NT2/D1 (cell line): ENCODE results near the gene PPHLN1.
"Not testable (repeated sequence)": the region's sequence is repeated elsewhere in the genome, so short reads cannot be mapped to it uniquely, and the experiment has no call there.

ENCODE experiments used
- DNase-seq: peaks from one replicate; pipeline ENCODE4 v3.0.0-alpha.2; 2011; ENCODE audit warnings: low read depth, low spot score
- H3K27me3 ChIP-seq: 2 replicates; pipeline ENCODE4 v1.6.0; 2011; ENCODE audit warnings: mild to moderate bottlenecking; ENCODE audit not compliant: insufficient read length, insufficient read depth
- H3K36me3 ChIP-seq: 2 replicates; pipeline ENCODE4 v1.6.1; 2011; ENCODE audit warnings: mild to moderate bottlenecking, low read length, mixed read lengths; ENCODE audit not compliant: insufficient read depth, insufficient read length
- H3K4me1 ChIP-seq: 2 replicates; pipeline ENCODE4 v1.5.1; 2011; ENCODE audit not compliant: insufficient read depth, insufficient read length
- H3K4me3 ChIP-seq: 2 replicates; pipeline ENCODE4 v1.5.1; 2011; ENCODE audit warnings: low read depth; ENCODE audit not compliant: insufficient read length
- H3K9ac ChIP-seq: 2 replicates; pipeline ENCODE4 v1.6.0; 2011; ENCODE audit warnings: low read depth; ENCODE audit not compliant: insufficient read length
- H3K9me3 ChIP-seq: 2 replicates; pipeline ENCODE4 v1.5.1; 2011; ENCODE audit warnings: mild to moderate bottlenecking, low read length; ENCODE audit not compliant: insufficient read depth
- SUZ12 ChIP-seq: IDR thresholded peaks from 2 replicates; pipeline ENCODE4 v1.6.1; 2011; ENCODE audit not compliant: insufficient read length, insufficient read depth; ENCODE audit errors: extremely low read depth
- YY1 ChIP-seq: IDR thresholded peaks from 2 replicates; pipeline ENCODE4 v1.6.1; 2011; ENCODE audit not compliant: insufficient read length, insufficient read depth
- ZNF274 ChIP-seq: IDR thresholded peaks from 2 replicates; pipeline ENCODE4 v1.6.1; 2011; ENCODE audit warnings: mild to moderate bottlenecking, low read depth, low read length

The PPHLN1 gene

GRCh38 chr12:42372154-42372791 lies 46.3 kb downstream of the PPHLN1 start:
- Histone ChIP-seq H3K27me3 (no peaks in the 10 kb centered on the region), H3K9ac (no peak overlapping the region), H3K36me3 (peaks cover 22% of the 10 kb centered on the region), H3K9me3 (no peaks in the 10 kb centered on the region), H3K4me1 (no peaks in the 10 kb centered on the region), H3K4me3 (no peak overlapping the region)
- peak; percentile 51 for DNase-seq
- no peak for TF ChIP-seq SUZ12
- TF ChIP-seq YY1 = no peak
- TF ChIP-seq ZNF274 = no peak

GRCh38 chr12:42373669-42374068 lies 47.7 kb downstream of the PPHLN1 start:
- Histone ChIP-seq H3K4me3 (no peak overlapping the region), H3K4me1 (no peaks in the 10 kb centered on the region), H3K9me3 (no peaks in the 10 kb centered on the region), H3K9ac (no peak overlapping the region), H3K27me3 (no peaks in the 10 kb centered on the region), H3K36me3 (peaks cover 22% of the 10 kb centered on the region)
- TF ChIP-seq ZNF274 (no peak), SUZ12 (no peak), YY1 (no peak)
- no peak for DNase-seq

GRCh38 chr12:42380733-42381132 lies 54.8 kb downstream of the PPHLN1 start:
- no peak for TF ChIP-seq ZNF274
- no peak for TF ChIP-seq SUZ12
- TF ChIP-seq YY1 = no peak
- H3K36me3 ChIP-seq = peaks cover 16% of the 10 kb centered on the region

GRCh38 chr12:42382013-42382696 lies 56.2 kb downstream of the PPHLN1 start:
- no peak overlapping the region for H3K9ac ChIP-seq
- H3K27me3 ChIP-seq = no peaks in the 10 kb centered on the region
- peaks cover 8% of the 10 kb centered on the region for H3K36me3 ChIP-seq
- H3K4me3 ChIP-seq = no peak overlapping the region
- no peaks in the 10 kb centered on the region for H3K9me3 ChIP-seq
- no peak for TF ChIP-seq ZNF274
- H3K4me1 ChIP-seq = no peaks in the 10 kb centered on the region
- no peak for DNase-seq

More at GRCh38 chr12:42380733-42381132, 54.8 kb downstream of the PPHLN1 start:
- Histone ChIP-seq H3K9me3 (no peaks in the 10 kb centered on the region), H3K27me3 (no peaks in the 10 kb centered on the region), H3K4me3 (no peak overlapping the region), H3K4me1 (no peaks in the 10 kb centered on the region), H3K9ac (no peak overlapping the region)
- DNase-seq = no peak

GRCh38 chr12:42385326-42385841 lies 59.4 kb downstream of the PPHLN1 start:
- Histone ChIP-seq H3K9ac (no peak overlapping the region), H3K36me3 (peaks cover 22% of the 10 kb centered on the region), H3K27me3 (no peaks in the 10 kb centered on the region), H3K4me1 (no peaks in the 10 kb centered on the region), H3K4me3 (no peak overlapping the region), H3K9me3 (no peaks in the 10 kb centered on the region)
- DNase-seq = no peak
- TF ChIP-seq ZNF274 = no peak
- no peak for TF ChIP-seq SUZ12
- no peak for TF ChIP-seq YY1

GRCh38 chr12:42386308-42386707 lies 60.3 kb downstream of the PPHLN1 start:
- no peak for DNase-seq
- H3K9ac ChIP-seq = no peak overlapping the region
- no peaks in the 10 kb centered on the region for H3K4me1 ChIP-seq
- no peak overlapping the region for H3K4me3 ChIP-seq
- TF ChIP-seq YY1 = no peak
- TF ChIP-seq ZNF274 = no peak
- no peak for TF ChIP-seq SUZ12
- no peaks in the 10 kb centered on the region for H3K9me3 ChIP-seq
- H3K27me3 ChIP-seq = no peaks in the 10 kb centered on the region
- peaks cover 30% of the 10 kb centered on the region for H3K36me3 ChIP-seq

- DNase-seq, H3K4me3 ChIP-seq, H3K9me3 ChIP-seq, H3K27me3 ChIP-seq, H3K4me1 ChIP-seq, H3K9ac ChIP-seq: not testable (repeated sequence)
- peaks cover 30% of the 10 kb centered on the region for H3K36me3 ChIP-seq
These were observed 62.1 kb downstream of the PPHLN1 start for GRCh38 chr12:42388086-42388485.
